Esophagus muscularis mucosa (tissue), 4 donors: ENCODE results near the gene STRN3.

Experiments
- EP300 ChIP-seq: sonication (generic); formaldehyde crosslinking; IDR thresholded peaks from one replicate; pipeline ENCODE4 v1.6.1; 2017; ENCODE audit warnings: antibody characterized with exemption
- POLR2A ChIP-seq: fragments of 450-650 bp; IDR thresholded peaks from one replicate; pipeline ENCODE4 v1.6.1; 2017; ENCODE audit warnings: antibody characterized with exemption, moderate library complexity, mild to moderate bottlenecking, low read depth
- POLR2AphosphoS5 ChIP-seq, 2 donors: sonication (generic); formaldehyde crosslinking; IDR thresholded peaks; one replicate each; pipeline ENCODE4 v1.6.1; 2017; ENCODE audit warnings: antibody characterized with exemption in 2 of 2
- TF ChIP-seq, protein P1 (sequence below), 3 experiments: fragments of 200-600 bp in 2 of 3; fragments of 450-650 bp in 1 of 3; sonication (generic) in 2 of 3; IDR thresholded peaks; one replicate each; pipeline ENCODE4 v1.5.1; 2017 to 2019; ENCODE audit warnings: antibody characterized with exemption in 3 of 3, mild to moderate bottlenecking in 2 of 3, moderate library complexity in 1 of 3

DNA sequence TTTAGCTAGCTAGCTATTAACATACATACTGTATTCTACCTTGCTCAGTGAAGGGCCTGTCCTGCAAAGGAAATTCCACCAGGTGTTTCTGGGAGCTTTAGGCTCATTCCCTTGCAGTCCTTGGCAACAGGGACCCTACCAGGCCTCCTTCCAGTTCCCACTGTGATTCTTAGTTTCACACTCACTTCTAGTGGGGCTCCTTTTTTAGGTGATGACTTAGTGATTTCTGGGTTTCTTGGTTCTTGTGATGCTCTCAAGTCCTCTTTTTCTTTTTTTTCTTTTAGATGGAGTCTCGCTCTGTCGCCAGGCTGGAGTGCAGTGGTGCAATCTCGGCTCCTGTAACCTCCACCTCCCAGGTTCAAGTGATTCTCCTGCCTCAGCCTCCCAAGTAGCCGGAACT is 10.4 kb upstream of the STRN3 start:
- TF ChIP-seq, protein P1, sequence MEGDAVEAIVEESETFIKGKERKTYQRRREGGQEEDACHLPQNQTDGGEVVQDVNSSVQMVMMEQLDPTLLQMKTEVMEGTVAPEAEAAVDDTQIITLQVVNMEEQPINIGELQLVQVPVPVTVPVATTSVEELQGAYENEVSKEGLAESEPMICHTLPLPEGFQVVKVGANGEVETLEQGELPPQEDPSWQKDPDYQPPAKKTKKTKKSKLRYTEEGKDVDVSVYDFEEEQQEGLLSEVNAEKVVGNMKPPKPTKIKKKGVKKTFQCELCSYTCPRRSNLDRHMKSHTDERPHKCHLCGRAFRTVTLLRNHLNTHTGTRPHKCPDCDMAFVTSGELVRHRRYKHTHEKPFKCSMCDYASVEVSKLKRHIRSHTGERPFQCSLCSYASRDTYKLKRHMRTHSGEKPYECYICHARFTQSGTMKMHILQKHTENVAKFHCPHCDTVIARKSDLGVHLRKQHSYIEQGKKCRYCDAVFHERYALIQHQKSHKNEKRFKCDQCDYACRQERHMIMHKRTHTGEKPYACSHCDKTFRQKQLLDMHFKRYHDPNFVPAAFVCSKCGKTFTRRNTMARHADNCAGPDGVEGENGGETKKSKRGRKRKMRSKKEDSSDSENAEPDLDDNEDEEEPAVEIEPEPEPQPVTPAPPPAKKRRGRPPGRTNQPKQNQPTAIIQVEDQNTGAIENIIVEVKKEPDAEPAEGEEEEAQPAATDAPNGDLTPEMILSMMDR (IDR thresholded peaks at IDR 0.05) = no peak
- TF ChIP-seq EP300 (no peak), POLR2A (no peak), POLR2AphosphoS5 (IDR thresholded peaks at IDR 0.05) (no peak)
